HepG2 (cell line): ENCODE results near the gene SYVN1. TPM values are rescaled to one million over a fixed set of nuclear protein-coding genes. Genes with fewer than 3 reads are reported as not detected.

Experiments
- ATAC-seq: fragments of 200-7000 bp; cut with Tn5 transposase; 3 replicates; pipeline ENCODE4 v1.9.1; 2020; ENCODE audit warnings: mild to moderate bottlenecking, moderate library complexity
- BruUV-seq: library from RNA; stranded (reverse); fragments of 400-500 nt; replicated peaks from 2 replicates; lab custom pipeline; 2021; lab: Mats Ljungman, UMichigan
- CTCF ChIA-PET: fragments of 300-600 bp; formaldehyde crosslinking; extraction: SDS; loops from one replicate; lab custom pipeline; 2021; ENCODE audit warnings: low total read pairs, inconsistent platforms, low intra/inter-chr PET ratio; lab: Yijun Ruan, JAX
- POLR2A ChIA-PET: fragments of 350-600 bp; sonication (Branson Sonifier 250); formaldehyde crosslinking; loops from one replicate; lab custom pipeline; 2020; ENCODE audit warnings: antibody characterized with exemption, inconsistent platforms; lab: Yijun Ruan, JAX
- DNase-seq: peaks from one replicate; pipeline ENCODE4 v3.0.0-alpha.2; 2015; ENCODE audit warnings: low spot score
- FAIRE-seq: peaks from 3 replicates; lab custom pipeline; 2011; peaks lifted over from hg19 to GRCh38; lab: Jason Lieb, UNC
- H2AFZ ChIP-seq: one replicate; pipeline ENCODE4 v1.6.1; 2011; ENCODE audit warnings: low read length, inconsistent platforms
- H3K27ac ChIP-seq: fragments of 300-600 bp; 3 replicates; pipeline ENCODE4 v1.8.0; 2011; ENCODE audit warnings: mixed run types, mild to moderate bottlenecking, mixed read lengths, low read length, inconsistent platforms; ENCODE audit not compliant: insufficient read depth; ENCODE audit errors: extremely low read length
- H3K27me3 ChIP-seq, 2 experiments: fragments of 200-600 bp in 1 of 2; 2 replicates in 1 of 2; 3 replicates in 1 of 2; pipeline versions ENCODE4 v1.6.0 to v1.8.0; 2011; ENCODE audit warnings: low read length in 2 of 2, mild to moderate bottlenecking in 2 of 2, moderate library complexity in 2 of 2, inconsistent platforms in 1 of 2; ENCODE audit not compliant: insufficient read depth in 2 of 2, control insufficient read depth in 1 of 2
- H3K36me3 ChIP-seq, 2 experiments: fragments of 200-600 bp in 1 of 2; replicated peaks in 1 of 2; 2 replicates in 1 of 2; 3 replicates in 1 of 2; pipeline versions ENCODE4 v1.5.1 to v1.8.0; 2011; ENCODE audit warnings: low read length in 2 of 2, inconsistent platforms in 1 of 2; ENCODE audit not compliant: insufficient read depth in 2 of 2, control insufficient read depth in 1 of 2
- H3K4me1 ChIP-seq: 2 replicates; pipeline ENCODE4 v1.5.1; 2012; ENCODE audit warnings: low read length, inconsistent platforms; ENCODE audit not compliant: insufficient read depth
- H3K4me2 ChIP-seq: 2 replicates; pipeline ENCODE4 v1.6.0; 2011; ENCODE audit warnings: low read depth, low read length, inconsistent platforms
- H3K4me3 ChIP-seq, 3 experiments: fragments of 200-600 bp in 1 of 3; sonication (generic), shearing (Covaris generic) in 1 of 3; replicated peaks in 1 of 3; 2 replicates each; pipeline ENCODE4 v1.5.1; 2011 to 2016; ENCODE audit warnings: low read length in 3 of 3, inconsistent platforms in 2 of 3, low read depth in 2 of 3, mild to moderate bottlenecking in 2 of 3, control low read depth in 1 of 3, mixed read lengths in 1 of 3; ENCODE audit not compliant: insufficient read depth in 1 of 3
- H3K79me2 ChIP-seq: one replicate; pipeline ENCODE4 v1.6.1; 2011; ENCODE audit warnings: low read length, inconsistent platforms; ENCODE audit not compliant: insufficient read depth
- H3K9ac ChIP-seq: 2 replicates; pipeline ENCODE4 v1.6.0; 2011; ENCODE audit warnings: mild to moderate bottlenecking, low read depth, low read length, inconsistent platforms; ENCODE audit not compliant: insufficient read depth
- H3K9me3 ChIP-seq: 2 replicates; pipeline ENCODE4 v1.5.1; 2012; ENCODE audit warnings: mild to moderate bottlenecking, low read length
- H4K20me1 ChIP-seq: 2 replicates; pipeline ENCODE4 v1.6.0; 2011; ENCODE audit warnings: inconsistent platforms, mild to moderate bottlenecking, low read length, moderate library complexity; ENCODE audit not compliant: insufficient read depth
- AGO2 ChIP-seq: fragments of 200-400 bp; formaldehyde crosslinking; optimal IDR thresholded peaks from 2 replicates; pipeline ENCODE3; 2017; ENCODE audit warnings: mild to moderate bottlenecking, low read depth, low read length, moderate library complexity
- CAMTA2 ChIP-seq: sonication (generic); formaldehyde crosslinking; IDR thresholded peaks from 2 replicates; pipeline ENCODE4 v1.4.0; 2020; ENCODE audit warnings: mild to moderate bottlenecking, missing genetic modification reagents, borderline replicate concordance
- CEBPB ChIP-seq: IDR thresholded peaks from 2 replicates; pipeline ENCODE4 v1.6.1; 2011; ENCODE audit warnings: low read depth, low read length, improper control_type of control experiment, borderline replicate concordance
- ETV5 ChIP-seq: IDR thresholded peaks from 2 replicates; pipeline ENCODE4 v1.6.1; 2018; ENCODE audit warnings: missing biosample characterization, missing genetic modification reagents, inconsistent platforms, borderline replicate concordance
- FOSL2 ChIP-seq: sonication (generic); formaldehyde crosslinking; IDR thresholded peaks from 2 replicates; pipeline ENCODE4 v1.4.0; 2020; ENCODE audit warnings: missing genetic modification reagents
- HDAC2 ChIP-seq: sonication (generic); formaldehyde crosslinking; IDR thresholded peaks from 2 replicates; pipeline ENCODE4 v1.4.0; 2020; ENCODE audit warnings: missing genetic modification reagents
- HNF4G ChIP-seq, 2 experiments: sonication (generic) in 1 of 2; formaldehyde crosslinking in 1 of 2; IDR thresholded peaks; 2 replicates each; pipeline versions ENCODE4 v1.4.0 to v1.6.1; 2011 to 2020; ENCODE audit warnings: borderline replicate concordance in 2 of 2, low read depth in 2 of 2, mild to moderate bottlenecking in 2 of 2, low read length in 1 of 2, missing genetic modification reagents in 1 of 2, moderate library complexity in 1 of 2
- HNRNPUL1 ChIP-seq: fragments of 200-400 bp; formaldehyde crosslinking; IDR thresholded peaks from 2 replicates; pipeline ENCODE4 v1.6.1; 2017; ENCODE audit warnings: low read depth, mild to moderate bottlenecking, low read length, moderate library complexity
- KDM2A ChIP-seq: sonication (generic); formaldehyde crosslinking; IDR thresholded peaks from 2 replicates; pipeline ENCODE4 v1.4.0; 2020; ENCODE audit warnings: low read depth, missing genetic modification reagents, borderline replicate concordance
- MED8 ChIP-seq: sonication (generic); formaldehyde crosslinking; IDR thresholded peaks from 2 replicates; pipeline ENCODE4 v1.8.1; 2023; ENCODE audit warnings: mild to moderate bottlenecking, missing genetic modification reagents; ENCODE audit not compliant: insufficient replicate concordance
- POLR2AphosphoS2 ChIP-seq: IDR thresholded peaks from 2 replicates; pipeline ENCODE4 v1.6.1; 2011; ENCODE audit warnings: low read depth, low read length, improper control_type of control experiment
- PRDM15 ChIP-seq: sonication (generic); formaldehyde crosslinking; IDR thresholded peaks from 2 replicates; pipeline ENCODE4 v1.4.0; 2020; ENCODE audit warnings: missing genetic modification reagents
- RARG ChIP-seq: sonication (generic); formaldehyde crosslinking; IDR thresholded peaks from 2 replicates; pipeline ENCODE4 v1.4.0; 2020; ENCODE audit warnings: low read depth, mild to moderate bottlenecking, missing genetic modification reagents
- SIX1 ChIP-seq: sonication (generic); formaldehyde crosslinking; IDR thresholded peaks from 2 replicates; pipeline ENCODE4 v1.4.0; 2020; ENCODE audit warnings: missing genetic modification reagents, borderline replicate concordance
- TP53 ChIP-seq: sonication (generic); formaldehyde crosslinking; conservative IDR thresholded peaks from 2 replicates; pipeline ENCODE4 v1.4.0; 2020; ENCODE audit warnings: missing genetic modification reagents
- ZNF225 ChIP-seq: sonication (generic); formaldehyde crosslinking; IDR thresholded peaks from 2 replicates; pipeline ENCODE4 v1.4.0; 2020; ENCODE audit warnings: mild to moderate bottlenecking, missing genetic modification reagents
- ZNF484 ChIP-seq: sonication (generic); formaldehyde crosslinking; IDR thresholded peaks from 2 replicates; pipeline ENCODE4 v1.5.1; 2020; ENCODE audit warnings: mild to moderate bottlenecking, low read depth, missing genetic modification reagents, borderline replicate concordance
- ZNF740 ChIP-seq: sonication (generic); formaldehyde crosslinking; IDR thresholded peaks from 2 replicates; pipeline ENCODE4 v1.4.0; 2020; ENCODE audit warnings: missing genetic modification reagents
- WGBS: methylation state at CpG from one replicate; pipeline ENCODE4 v1.1.6; 2017; ENCODE audit warnings: low lambda C conversion rate; 5-methylcytosine and 5-hydroxymethylcytosine counted together
- in situ Hi-C: cut with HindIII; loops from 2 replicates; pipeline ENCODE4 v1.10.0; 2017; ENCODE audit warnings: low pct_unique_long_range_greater_than_20kb; ENCODE audit not compliant: extremely low pct_ligation_motif_present
- intact Hi-C: fragments of 100-400 bp; cut with micrococcal nuclease; formaldehyde crosslinking; loops from one replicate; pipeline ENCODE4 v1.10.0; 2022; ENCODE audit not compliant: unreplicated experiment
- polyA plus RNA-seq, 8 experiments: library from polyadenylated mRNA; depleted of rRNA in 3 of 8; stranded (reverse) in 7 of 8; unstranded in 1 of 8; fragments of >200 nt; fragmentation: Illumina TruSeq in 4 of 8; extraction: Trizol in 4 of 8; gene quantifications; 2 replicates each; pipeline versions ENCODE4 v1.2.1 to v1.2.3, GENCODE V29; 2011 to 2016; ENCODE audit warnings: low read depth in 4 of 8, missing spikeins in 1 of 8, mixed read lengths in 1 of 8; ENCODE audit not compliant: insufficient read depth in 1 of 8
- total RNA-seq, 5 experiments: library from RNA; depleted of rRNA; stranded (reverse); fragments of >200 nt; fragmentation: Illumina TruSeq; extraction: Trizol; gene quantifications; 2 replicates each; pipeline ENCODE4 v1.2.3, GENCODE V29; 2016; ENCODE audit warnings: low read depth in 1 of 5

SYVN1 gene
- total and polyA plus RNA-seq, 2 of the 13 experiments (the other 11 are each of a cell fraction or from before 2014, with no cell fraction given): 10.3 to 22.5 TPM

- WGBS: 95% methylated on average over 26 of the region's 36 CpGs
- no peak overlapping the region for H3K27ac ChIP-seq
- no peak overlapping the region for H2AFZ ChIP-seq
- H3K9ac ChIP-seq: no peak overlapping the region
- FAIRE-seq (no peak), ATAC-seq (no peak), DNase-seq (no peak)
- ChIA-PET CTCF (interaction anchor here (1.4 to 1.5 kb wide), 2 partner anchors 71 to 144 kb away, joined by 4 to 9 read pairs; no protein-coding TSS in a partner anchor), POLR2A (interaction anchor here (0.8 to 5.0 kb wide), 11 partner anchors 10 to 331 kb away, joined by 3 to 86 read pairs (median 9); partner anchors contain the start of genes BATF2, CAPN1, DPF2 and FAU)
- H4K20me1 ChIP-seq: no peaks in the 10 kb centered on the region
- no peaks in the 10 kb centered on the region for H3K9me3 ChIP-seq
- peaks cover 7 to 25% of the 10 kb centered on the region in 2 experiments; a peak in 3 of 5 replicates for H3K36me3 ChIP-seq
- H3K27me3 ChIP-seq: no peaks in the 10 kb centered on the region
- H3K4me1 ChIP-seq: peaks cover 24% of the 10 kb centered on the region
- no TSS peak for BruUV-seq
- in situ Hi-C loops (loop anchor here (5.0 kb wide), 1 partner anchor 73 kb away; the partner anchor contains the start of gene CAPN1), intact Hi-C loops (loop anchor here (2.0 kb wide), 1 partner anchor 13 kb away; the partner anchor contains the start of gene VPS51)
- H3K4me2 ChIP-seq: no peak overlapping the region
- no peak overlapping the region for H3K4me3 ChIP-seq
- peaks cover 7% of the 10 kb centered on the region for H3K79me2 ChIP-seq
- TF ChIP-seq ZNF225 (CRISPR knock-in tag) (no peak), KDM2A (CRISPR knock-in tag) (0 out of 2 replicates have a peak, but pooled peaks have one; percentile 9), ZNF740 (no peak), AGO2 (peak; percentile 87), MED8 (CRISPR knock-in tag) (no peak), HDAC2 (CRISPR knock-in tag) (no peak), RARG (CRISPR knock-in tag) (no peak), CAMTA2 (no peak), PRDM15 (CRISPR knock-in tag) (no peak), CEBPB (no peak), SIX1 (CRISPR knock-in tag) (no peak), TP53 (CRISPR knock-in tag) (no peak), POLR2AphosphoS2 (0 out of 2 replicates have a peak, but pooled peaks have one; percentile 45), HNRNPUL1 (no peak), HNF4G (IDR thresholded peaks at IDR 0.05; ENCODE audit: borderline replicate concordance, low read depth, low read length) (no peak), HNF4G (CRISPR knock-in tag; IDR thresholded peaks at IDR 0.05; ENCODE audit: borderline replicate concordance, low read depth) (no peak), FOSL2 (CRISPR knock-in tag) (no peak), ZNF484 (CRISPR knock-in tag) (no peak), ETV5 (CRISPR knock-in tag) (0 out of 2 replicates have a peak, but pooled peaks have one; percentile 2)
These were observed 24.8 kb downstream of the SYVN1 start for GRCh38 chr11:65109231-65110198.
